Measurements from ENCODE around the gene SSBP2.

Gene SSBP2

GRCh38 chr5:81371354-81371876, 379.5 kb downstream of the SSBP2 start:
- Histone ChIP-seq H2AFZ (ENCODE audit: low read depth, low read length, severe bottlenecking) (no peak overlapping the region), H3K4me3 (ENCODE audit: insufficient read depth, low read length, poor library complexity, severe bottlenecking) (no peak overlapping the region), H3F3A (ENCODE audit: insufficient read depth) (no peaks in the 10 kb centered on the region), H3K36me3 (ENCODE audit: low read length) (no peaks in the 10 kb centered on the region), H3K79me2 (ENCODE audit: insufficient read depth, low read length) (no peaks in the 10 kb centered on the region), H3K27me3 (ENCODE audit: low read length) (no peaks in the 10 kb centered on the region), H4K20me1 (ENCODE audit: low read depth, low read length) (no peaks in the 10 kb centered on the region), H3K9ac (ENCODE audit: low read length) (no peak overlapping the region), H3K27ac (ENCODE audit: low read depth, low read length) (no peak overlapping the region), H3K9me3 (ENCODE audit: insufficient read depth, low read length) (no peaks in the 10 kb centered on the region), H3K4me2 (ENCODE audit: low read depth, low read length, poor library complexity, severe bottlenecking) (no peak overlapping the region), H3K9me2 (replicated peaks; ENCODE audit: insufficient read depth, low read length) (no peaks in the 10 kb centered on the region)
- TF ChIP-seq EZH2phosphoT487 (conservative IDR thresholded peaks at IDR 0.05; ENCODE audit: low read length) (no peak), CTCF (IDR thresholded peaks at IDR 0.05; ENCODE audit: insufficient read depth, low read length, poor library complexity, severe bottlenecking) (no peak)

- Histone ChIP-seq H3K9me2 (replicated peaks; ENCODE audit: insufficient read depth, low read length) (no peaks in the 10 kb centered on the region), H3K27ac (ENCODE audit: low read depth, low read length) (no peak overlapping the region), H3F3A (ENCODE audit: insufficient read depth) (no peaks in the 10 kb centered on the region), H3K9ac (ENCODE audit: low read length) (no peak overlapping the region), H3K4me2 (ENCODE audit: low read depth, low read length, poor library complexity, severe bottlenecking) (no peak overlapping the region), H3K79me2 (ENCODE audit: insufficient read depth, low read length) (no peaks in the 10 kb centered on the region), H3K4me3 (ENCODE audit: insufficient read depth, low read length, poor library complexity, severe bottlenecking) (no peak overlapping the region), H3K27me3 (ENCODE audit: low read length) (no peaks in the 10 kb centered on the region), H3K36me3 (ENCODE audit: low read length) (no peaks in the 10 kb centered on the region), H4K20me1 (ENCODE audit: low read depth, low read length) (no peaks in the 10 kb centered on the region), H2AFZ (ENCODE audit: low read depth, low read length, severe bottlenecking) (no peak overlapping the region), H3K9me3 (ENCODE audit: insufficient read depth, low read length) (no peaks in the 10 kb centered on the region)
- TF ChIP-seq CTCF (IDR thresholded peaks at IDR 0.05; ENCODE audit: insufficient read depth, low read length, poor library complexity, severe bottlenecking) (no peak), EZH2phosphoT487 (conservative IDR thresholded peaks at IDR 0.05; ENCODE audit: low read length) (no peak)
Observed at GRCh38 chr5:81370912-81371311, 380.0 kb downstream of the SSBP2 start.

DNA sequence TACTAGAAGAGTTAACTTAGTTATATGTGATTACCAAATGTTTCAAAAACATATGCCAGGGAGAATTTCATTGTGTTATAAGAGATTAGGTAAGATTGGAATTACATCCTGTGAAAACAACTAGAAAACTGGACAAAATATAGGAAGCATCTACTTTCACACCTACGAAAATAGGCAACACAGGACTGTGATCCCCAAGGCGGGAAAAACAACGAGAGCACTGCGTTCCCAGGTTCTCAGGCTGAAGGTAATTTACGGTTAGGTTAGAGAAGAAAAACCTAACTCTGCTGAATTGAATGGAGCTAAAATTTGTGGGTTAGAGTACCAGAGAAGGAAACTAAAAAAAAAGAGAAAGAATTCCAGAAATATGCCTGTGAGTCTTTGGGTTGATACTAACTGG, 385.4 kb downstream of the SSBP2 start:
- Histone ChIP-seq H3K36me3 (ENCODE audit: low read length) (no peaks in the 10 kb centered on the region), H3K9me2 (replicated peaks; ENCODE audit: insufficient read depth, low read length) (no peaks in the 10 kb centered on the region), H3K9ac (ENCODE audit: low read length) (no peak overlapping the region), H3K27me3 (ENCODE audit: low read length) (no peaks in the 10 kb centered on the region), H3K9me3 (ENCODE audit: insufficient read depth, low read length) (no peaks in the 10 kb centered on the region), H3K27ac (ENCODE audit: low read depth, low read length) (no peak overlapping the region), H3K4me3 (ENCODE audit: insufficient read depth, low read length, poor library complexity, severe bottlenecking) (no peak overlapping the region), H3K4me2 (ENCODE audit: low read depth, low read length, poor library complexity, severe bottlenecking) (no peak overlapping the region), H3F3A (ENCODE audit: insufficient read depth) (no peaks in the 10 kb centered on the region), H3K79me2 (ENCODE audit: insufficient read depth, low read length) (no peaks in the 10 kb centered on the region), H4K20me1 (ENCODE audit: low read depth, low read length) (no peaks in the 10 kb centered on the region), H2AFZ (ENCODE audit: low read depth, low read length, severe bottlenecking) (no peak overlapping the region)
- TF ChIP-seq CTCF (IDR thresholded peaks at IDR 0.05; ENCODE audit: insufficient read depth, low read length, poor library complexity, severe bottlenecking) = no peak
- TF ChIP-seq EZH2phosphoT487 (conservative IDR thresholded peaks at IDR 0.05; ENCODE audit: low read length) = no peak

Measured in SU-DHL-6 (cell line).